K562 (cell line): ENCODE data around the gene MAL. TPM values are rescaled to one million over a fixed set of nuclear protein-coding genes. Genes with fewer than 3 reads are reported as not detected.

Experiments used
- ATAC-seq: fragments of 200-7000 bp; cut with Tn5 transposase; 3 replicates; pipeline ENCODE4 v1.9.1; 2020; ENCODE audit warnings: moderate library complexity
- BruUV-seq: library from RNA; stranded (reverse); fragments of 400-500 nt; replicated peaks from 2 replicates; lab custom pipeline; 2021; lab: Mats Ljungman, UMichigan
- CTCF ChIA-PET: fragments of 300-600 bp; formaldehyde crosslinking; extraction: SDS; loops from one replicate; lab custom pipeline; 2021; ENCODE audit warnings: low intra/inter-chr PET ratio; lab: Yijun Ruan, JAX
- POLR2A ChIA-PET: fragments of 300-600, 350-650 bp; sonication (Branson Sonifier 250); formaldehyde crosslinking; extraction: SDS; loops from one replicate; lab custom pipeline; 2021; ENCODE audit warnings: antibody characterized with exemption, inconsistent platforms; lab: Yijun Ruan, JAX
- DNase-seq, 4 experiments: peaks; one replicate each; pipeline versions ENCODE4 v3.0.0 to v3.0.0-alpha.2; 2011 to 2018; ENCODE audit warnings: low spot score in 3 of 4, mixed read lengths in 3 of 4; ENCODE audit errors: extremely low read depth in 1 of 4
- FAIRE-seq: peaks from 2 replicates; lab custom pipeline; 2011; peaks lifted over from hg19 to GRCh38; lab: Jason Lieb, UNC
- H2AFZ ChIP-seq: 2 replicates; pipeline ENCODE4 v1.6.0; 2011; ENCODE audit warnings: low read depth, low read length, control low read depth, inconsistent platforms
- H3K27ac ChIP-seq: fragments of 200-600 bp; 3 replicates; pipeline ENCODE4 v1.8.0; 2011; ENCODE audit warnings: low read depth, mild to moderate bottlenecking, control low read depth, inconsistent platforms, low read length, moderate library complexity, mixed read lengths; ENCODE audit errors: extremely low read depth
- H3K27me3 ChIP-seq, 2 experiments: fragments of 300-600 bp in 1 of 2; 2 replicates in 1 of 2; 3 replicates in 1 of 2; pipeline versions ENCODE4 v1.6.0 to v1.8.0; 2011; ENCODE audit warnings: inconsistent platforms in 2 of 2, low read length in 2 of 2, mild to moderate bottlenecking in 1 of 2, mixed read lengths in 1 of 2, moderate library complexity in 1 of 2; ENCODE audit not compliant: control insufficient read depth in 2 of 2, insufficient read depth in 2 of 2
- H3K36me3 ChIP-seq: fragments of 300-600 bp; 3 replicates; pipeline ENCODE4 v1.8.0; 2011; ENCODE audit warnings: mild to moderate bottlenecking, low read length, inconsistent platforms; ENCODE audit not compliant: control insufficient read depth, insufficient read depth
- H3K4me1 ChIP-seq, 2 experiments: fragments of 200-600 bp in 1 of 2; replicated peaks in 1 of 2; 2 replicates in 1 of 2; 3 replicates in 1 of 2; pipeline versions ENCODE4 v1.5.1 to v1.8.0; 2011; ENCODE audit warnings: inconsistent platforms in 2 of 2, low read length in 2 of 2, mild to moderate bottlenecking in 1 of 2, mixed read lengths in 1 of 2, moderate library complexity in 1 of 2; ENCODE audit not compliant: control insufficient read depth in 2 of 2, insufficient read depth in 2 of 2
- H3K4me2 ChIP-seq: 2 replicates; pipeline ENCODE4 v1.6.1; 2011; ENCODE audit warnings: low read length, control low read depth, inconsistent platforms, mixed read lengths; ENCODE audit not compliant: insufficient read depth
- H3K4me3 ChIP-seq: fragments of 200-600 bp; sonication (generic), shearing (Covaris generic); 2 replicates; pipeline ENCODE4 v1.5.1; 2016; ENCODE audit warnings: control low read depth, inconsistent platforms
- H3K79me2 ChIP-seq: fragments of 200-600 bp; 3 replicates; pipeline ENCODE4 v1.8.0; 2011; ENCODE audit warnings: low read length, inconsistent platforms; ENCODE audit not compliant: control insufficient read depth, insufficient read depth
- H3K9ac ChIP-seq, 2 experiments: 2 replicates each; pipeline versions ENCODE4 v1.6.0 to v1.6.1; 2011; ENCODE audit warnings: low read depth in 2 of 2, low read length in 2 of 2, control low read depth in 1 of 2, inconsistent platforms in 1 of 2, mild to moderate bottlenecking in 1 of 2, mixed read lengths in 1 of 2; ENCODE audit not compliant: insufficient read depth in 1 of 2
- H3K9me1 ChIP-seq: one replicate; pipeline ENCODE4 v1.6.0; 2011; ENCODE audit warnings: inconsistent platforms, mild to moderate bottlenecking, low read length, moderate library complexity; ENCODE audit not compliant: control insufficient read depth, insufficient read depth
- H3K9me3 ChIP-seq: replicated peaks from 2 replicates; pipeline ENCODE4 v1.5.1; 2011; ENCODE audit warnings: low read depth, low read length, inconsistent platforms; ENCODE audit not compliant: control insufficient read depth, insufficient read depth
- H4K20me1 ChIP-seq: replicated peaks from 2 replicates; pipeline ENCODE4 v1.6.1; 2011; ENCODE audit warnings: low read length, inconsistent platforms, mixed read lengths; ENCODE audit not compliant: control insufficient read depth, insufficient read depth
- BRD4 ChIP-seq: fragments of 200-600 bp; sonication (generic); IDR thresholded peaks from 2 replicates; pipeline ENCODE4 v1.6.1; 2017; ENCODE audit warnings: inconsistent platforms
- MYBL2 ChIP-seq, 2 experiments: fragments of 450-650 bp in 1 of 2; sonication (generic) in 1 of 2; formaldehyde crosslinking in 1 of 2; IDR thresholded peaks; 2 replicates each; pipeline versions ENCODE4 v1.6.1 to v1.8.1; 2017 to 2022; ENCODE audit warnings: borderline replicate concordance in 1 of 2, inconsistent platforms in 1 of 2, low read depth in 1 of 2, mild to moderate bottlenecking in 1 of 2, missing genetic modification reagents in 1 of 2, moderate library complexity in 1 of 2
- NONO ChIP-seq, 2 experiments: fragments of 200-400 bp in 1 of 2; fragments of 450-650 bp in 1 of 2; formaldehyde crosslinking in 1 of 2; IDR thresholded peaks; 2 replicates each; pipeline ENCODE4 v1.6.1; 2017; ENCODE audit warnings: low read depth in 2 of 2, mild to moderate bottlenecking in 2 of 2, moderate library complexity in 2 of 2, low read length in 1 of 2
- RBBP5 ChIP-seq: fragments of 200-600 bp; sonication (generic); IDR thresholded peaks from 2 replicates; pipeline ENCODE4 v1.6.1; 2012; ENCODE audit warnings: borderline replicate concordance, mild to moderate bottlenecking, low read length, control low read depth, inconsistent platforms; ENCODE audit not compliant: insufficient read depth, poor library complexity, severe bottlenecking
- SMAD4 ChIP-seq: fragments of 250-450 bp; sonication (Bioruptor Pico); conservative IDR thresholded peaks from 2 replicates; pipeline ENCODE4 v1.8.0; 2021; ENCODE audit warnings: inconsistent platforms, mild to moderate bottlenecking, moderate library complexity
- ZFPM2 ChIP-seq: fragments of 250-450 bp; sonication (Bioruptor Pico); IDR thresholded peaks from 2 replicates; pipeline ENCODE4 v1.5.1; 2022; ENCODE audit warnings: mild to moderate bottlenecking
- ZNF57 ChIP-seq: fragments of 450-650 bp; formaldehyde crosslinking; IDR thresholded peaks from 2 replicates; pipeline ENCODE4 v1.4.0; 2020; ENCODE audit warnings: mild to moderate bottlenecking, moderate library complexity
- ZNF668 ChIP-seq: fragments of 250-450 bp; sonication (Bioruptor Pico); IDR thresholded peaks from 2 replicates; pipeline ENCODE4 v1.8.0; 2022; ENCODE audit warnings: mild to moderate bottlenecking, inconsistent platforms
- WGBS: fragments of 100-300 bp; shearing (Covaris generic); methylation state at CpG from one replicate; pipeline ENCODE4 v1.1.6; 2016; ENCODE audit warnings: low coverage, mixed read lengths; ENCODE audit not compliant: insufficient coverage; ENCODE audit errors: missing lambda C conversion rate; 5-methylcytosine and 5-hydroxymethylcytosine counted together
- in situ Hi-C: fragments of 300-500 bp; cut with MboI; formaldehyde crosslinking; loops from 4 replicates; pipeline ENCODE4 v1.15.0; 2018; ENCODE audit warnings: inconsistent platforms, mixed read lengths
- intact Hi-C: fragments of 100-400 bp; cut with micrococcal nuclease; formaldehyde crosslinking; loops from 2 replicates; pipeline ENCODE4 v1.14.2; 2022
- polyA plus RNA-seq, 8 experiments: library from polyadenylated mRNA; depleted of rRNA in 4 of 8; stranded (reverse) in 5 of 8; unstranded in 3 of 8; fragments of >200 nt; fragmentation: Nextera tagmentation in 2 of 8; fragmentation: Illumina TruSeq in 1 of 8; extraction: Ambion mirVana in 2 of 8; extraction: Trizol in 1 of 8; gene quantifications; 2 replicates each; pipeline versions ENCODE4 v1.2.1 to v1.2.3, GENCODE V29; 2011 to 2014; ENCODE audit warnings: inconsistent platforms in 1 of 8, missing spikeins in 1 of 8
- total RNA-seq, 7 experiments: library from RNA; depleted of rRNA in 6 of 7; stranded (reverse); fragments of >200 nt in 6 of 7; fragmentation: Illumina TruSeq in 2 of 7; extraction: Trizol in 2 of 7; gene quantifications; 2 replicates each; pipeline versions ENCODE4 v1.2.1 to v1.2.3, GENCODE V29; 2011 to 2021; ENCODE audit warnings: low replicate concordance in 1 of 7
- TF ChIP-seq, protein P1 (sequence below): fragments of 450-650 bp; formaldehyde crosslinking; IDR thresholded peaks from 2 replicates; pipeline ENCODE4 v1.4.0; 2020; ENCODE audit warnings: mild to moderate bottlenecking, mixed read lengths
- TF ChIP-seq, protein P2 (sequence below): fragments of 250-450 bp; sonication (Bioruptor Pico); IDR thresholded peaks from 2 replicates; pipeline ENCODE4 v1.5.0; 2021
- TF ChIP-seq, protein P3 (sequence below), 2 experiments: fragments of 450-650 bp; IDR thresholded peaks; 2 replicates each; pipeline ENCODE4 v1.6.1; 2016
- TF ChIP-seq, protein P4 (sequence below): sonication (generic); formaldehyde crosslinking; IDR thresholded peaks from 2 replicates; pipeline ENCODE4 v1.9.0; 2022; ENCODE audit warnings: mild to moderate bottlenecking, missing genetic modification reagents
- TF ChIP-seq, protein P5 (sequence below): sonication (generic); formaldehyde crosslinking; IDR thresholded peaks from 2 replicates; pipeline ENCODE4 v1.8.1; 2023; ENCODE audit warnings: mild to moderate bottlenecking, missing genetic modification reagents

The MAL gene
- total and polyA plus RNA-seq, 9 of the 15 experiments (the other 6 are each of a cell fraction or from before 2014, with no cell fraction given): not detected

DNA sequence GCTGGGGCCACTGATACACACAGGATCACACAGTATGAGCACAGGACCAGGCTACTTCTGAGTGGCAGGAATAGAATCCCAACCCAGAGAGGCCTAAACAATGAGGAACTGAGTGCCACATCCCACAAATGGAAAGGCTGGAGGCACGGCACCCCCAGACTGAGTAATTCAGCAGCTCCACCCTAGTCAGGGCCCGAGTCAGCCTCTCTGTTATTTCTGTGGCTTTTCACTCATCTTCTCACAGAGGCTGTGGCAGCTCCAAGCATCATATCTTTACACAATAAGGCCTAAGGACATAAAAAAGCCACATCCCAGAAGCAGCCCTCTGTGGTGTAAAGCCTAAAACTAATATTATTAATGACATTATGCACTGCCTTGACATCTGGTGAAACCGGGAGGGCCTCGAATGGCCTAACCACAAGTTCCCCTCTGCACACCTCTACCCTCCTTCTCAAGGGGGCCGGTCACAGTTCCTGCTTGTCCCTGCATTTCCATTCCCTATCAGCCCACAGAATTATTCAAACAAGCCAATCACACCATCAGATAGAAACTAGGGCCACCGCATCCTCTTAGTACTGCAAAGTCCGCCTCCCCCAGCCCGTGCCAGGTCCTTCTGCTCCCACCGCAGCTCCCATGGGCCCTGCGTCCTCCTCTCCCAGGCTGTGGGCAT is 12.5 kb upstream of the MAL start:
- no peak overlapping the region for H2AFZ ChIP-seq
- 3% methylated on average over 9 of the region's 10 CpGs for WGBS
- no peaks in the 10 kb centered on the region for H3K9me1 ChIP-seq
- POLR2A ChIA-PET: no interaction called here
- CTCF ChIA-PET: no interaction called here
- H3K79me2 ChIP-seq: no peaks in the 10 kb centered on the region
- ATAC-seq (no peak), DNase-seq (no peak), FAIRE-seq (no peak)
- H3K9me3 ChIP-seq: no peaks in the 10 kb centered on the region
- intact Hi-C loops: no loop called here
- no peak overlapping the region for H3K27ac ChIP-seq
- no peak overlapping the region for H3K4me2 ChIP-seq
- H3K9ac ChIP-seq: no peak overlapping the region
- H3K4me3 ChIP-seq: no peak overlapping the region
- in situ Hi-C loops: no loop called here
- peaks cover 19 to 69% of the 10 kb centered on the region in 2 experiments; a peak in 4 of 5 replicates for H3K27me3 ChIP-seq
- BruUV-seq: no TSS peak
- no peaks in the 10 kb centered on the region for H3K36me3 ChIP-seq
- H3K4me1 ChIP-seq: peaks cover 0 to 3% of the 10 kb centered on the region in 2 experiments; a peak in 1 of 5 replicates
- H4K20me1 ChIP-seq: peaks cover 2% of the 10 kb centered on the region; the same call in 1 of the 2 replicates
- TF ChIP-seq ZNF57 (CRISPR knock-in tag): no peak
- TF ChIP-seq BRD4: no peak
- no peak for TF ChIP-seq NONO (IDR thresholded peaks at IDR 0.05; ENCODE audit: low read depth in 2 of 2, low read length in 1 of 2)
- TF ChIP-seq, protein P1, sequence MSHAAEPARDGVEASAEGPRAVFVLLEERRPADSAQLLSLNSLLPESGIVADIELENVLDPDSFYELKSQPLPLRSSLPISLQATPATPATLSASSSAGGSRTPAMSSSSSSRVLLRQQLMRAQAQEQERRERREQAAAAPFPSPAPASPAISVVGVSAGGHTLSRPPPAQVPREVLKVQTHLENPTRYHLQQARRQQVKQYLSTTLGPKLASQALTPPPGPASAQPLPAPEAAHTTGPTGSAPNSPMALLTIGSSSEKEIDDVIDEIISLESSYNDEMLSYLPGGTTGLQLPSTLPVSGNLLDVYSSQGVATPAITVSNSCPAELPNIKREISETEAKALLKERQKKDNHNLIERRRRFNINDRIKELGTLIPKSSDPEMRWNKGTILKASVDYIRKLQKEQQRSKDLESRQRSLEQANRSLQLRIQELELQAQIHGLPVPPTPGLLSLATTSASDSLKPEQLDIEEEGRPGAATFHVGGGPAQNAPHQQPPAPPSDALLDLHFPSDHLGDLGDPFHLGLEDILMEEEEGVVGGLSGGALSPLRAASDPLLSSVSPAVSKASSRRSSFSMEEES (CRISPR knock-in tag): no peak
- TF ChIP-seq, protein P2, sequence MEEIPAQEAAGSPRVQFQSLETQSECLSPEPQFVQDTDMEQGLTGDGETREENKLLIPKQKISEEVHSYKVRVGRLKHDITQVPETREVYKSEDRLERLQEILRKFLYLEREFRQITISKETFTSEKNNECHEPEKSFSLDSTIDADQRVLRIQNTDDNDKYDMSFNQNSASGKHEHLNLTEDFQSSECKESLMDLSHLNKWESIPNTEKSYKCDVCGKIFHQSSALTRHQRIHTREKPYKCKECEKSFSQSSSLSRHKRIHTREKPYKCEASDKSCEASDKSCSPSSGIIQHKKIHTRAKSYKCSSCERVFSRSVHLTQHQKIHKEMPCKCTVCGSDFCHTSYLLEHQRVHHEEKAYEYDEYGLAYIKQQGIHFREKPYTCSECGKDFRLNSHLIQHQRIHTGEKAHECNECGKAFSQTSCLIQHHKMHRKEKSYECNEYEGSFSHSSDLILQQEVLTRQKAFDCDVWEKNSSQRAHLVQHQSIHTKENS (CRISPR knock-in tag): no peak
- no peak for TF ChIP-seq ZNF668
- no peak for TF ChIP-seq RBBP5
- TF ChIP-seq, protein P3, sequence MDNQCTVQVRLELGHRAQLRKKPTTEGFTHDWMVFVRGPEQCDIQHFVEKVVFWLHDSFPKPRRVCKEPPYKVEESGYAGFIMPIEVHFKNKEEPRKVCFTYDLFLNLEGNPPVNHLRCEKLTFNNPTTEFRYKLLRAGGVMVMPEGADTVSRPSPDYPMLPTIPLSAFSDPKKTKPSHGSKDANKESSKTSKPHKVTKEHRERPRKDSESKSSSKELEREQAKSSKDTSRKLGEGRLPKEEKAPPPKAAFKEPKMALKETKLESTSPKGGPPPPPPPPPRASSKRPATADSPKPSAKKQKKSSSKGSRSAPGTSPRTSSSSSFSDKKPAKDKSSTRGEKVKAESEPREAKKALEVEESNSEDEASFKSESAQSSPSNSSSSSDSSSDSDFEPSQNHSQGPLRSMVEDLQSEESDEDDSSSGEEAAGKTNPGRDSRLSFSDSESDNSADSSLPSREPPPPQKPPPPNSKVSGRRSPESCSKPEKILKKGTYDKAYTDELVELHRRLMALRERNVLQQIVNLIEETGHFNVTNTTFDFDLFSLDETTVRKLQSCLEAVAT (IDR thresholded peaks at IDR 0.05): no peak
- TF ChIP-seq, protein P4, sequence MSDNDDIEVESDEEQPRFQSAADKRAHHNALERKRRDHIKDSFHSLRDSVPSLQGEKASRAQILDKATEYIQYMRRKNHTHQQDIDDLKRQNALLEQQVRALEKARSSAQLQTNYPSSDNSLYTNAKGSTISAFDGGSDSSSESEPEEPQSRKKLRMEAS: no peak
- TF ChIP-seq ZFPM2 (CRISPR knock-in tag): no peak
- TF ChIP-seq MYBL2 (IDR thresholded peaks at IDR 0.05; ENCODE audit: low read depth): no peak
- TF ChIP-seq MYBL2 (CRISPR knock-in tag; IDR thresholded peaks at IDR 0.05; ENCODE audit: borderline replicate concordance): no peak
- TF ChIP-seq, protein P5, sequence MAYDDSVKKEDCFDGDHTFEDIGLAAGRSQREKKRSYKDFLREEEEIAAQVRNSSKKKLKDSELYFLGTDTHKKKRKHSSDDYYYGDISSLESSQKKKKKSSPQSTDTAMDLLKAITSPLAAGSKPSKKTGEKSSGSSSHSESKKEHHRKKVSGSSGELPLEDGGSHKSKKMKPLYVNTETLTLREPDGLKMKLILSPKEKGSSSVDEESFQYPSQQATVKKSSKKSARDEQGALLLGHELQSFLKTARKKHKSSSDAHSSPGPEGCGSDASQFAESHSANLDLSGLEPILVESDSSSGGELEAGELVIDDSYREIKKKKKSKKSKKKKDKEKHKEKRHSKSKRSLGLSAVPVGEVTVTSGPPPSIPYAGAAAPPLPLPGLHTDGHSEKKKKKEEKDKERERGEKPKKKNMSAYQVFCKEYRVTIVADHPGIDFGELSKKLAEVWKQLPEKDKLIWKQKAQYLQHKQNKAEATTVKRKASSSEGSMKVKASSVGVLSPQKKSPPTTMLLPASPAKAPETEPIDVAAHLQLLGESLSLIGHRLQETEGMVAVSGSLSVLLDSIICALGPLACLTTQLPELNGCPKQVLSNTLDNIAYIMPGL (CRISPR knock-in tag): no peak
- no peak for TF ChIP-seq SMAD4
